ENCODE results near the gene NOTUM.

- no peak for TF ChIP-seq CTCF (conservative IDR thresholded peaks at IDR 0.05; ENCODE audit: low read depth, low read length)
- TF ChIP-seq EZH2 (IDR thresholded peaks at IDR 0.05; ENCODE audit: borderline replicate concordance, low read depth, low read length, poor library complexity, severe bottlenecking) = no peak
Measured at GRCh38 chr17:81928544-81929252, 32.3 kb downstream of the NOTUM start.

Data from A673 (cell line).